H1 (cell line): ENCODE measurements around the gene ATP6V0A1. TPM values are rescaled to one million over a fixed set of nuclear protein-coding genes. Genes with fewer than 3 reads are reported as not detected.

Experiments
- CTCF ChIA-PET: fragments of 300-600 bp; sonication (Branson Sonifier 250); formaldehyde crosslinking; loops from one replicate; lab custom pipeline; 2021; ENCODE audit not compliant: partially characterized antibody; lab: Charles Lee
- POLR2A ChIA-PET: fragments of 300-600 bp; sonication (Branson Sonifier 250); formaldehyde crosslinking; loops from one replicate; lab custom pipeline; 2021; ENCODE audit warnings: inconsistent platforms; ENCODE audit not compliant: partially characterized antibody; lab: Charles Lee
- DNase-seq, 2 experiments: peaks; one replicate each; pipeline versions ENCODE4 v3.0.0 to v3.0.0-alpha.2; 2010 to 2022; ENCODE audit warnings: low spot score in 2 of 2, low read depth in 1 of 2, mixed read lengths in 1 of 2
- FAIRE-seq: peaks from 2 replicates; lab custom pipeline; 2011; peaks lifted over from hg19 to GRCh38; lab: Jason Lieb, UNC
- H2AFZ ChIP-seq: 2 replicates; pipeline ENCODE4 v1.8.1; 2012; ENCODE audit warnings: low read length, inconsistent platforms
- H2AK5ac ChIP-seq: 2 replicates; pipeline ENCODE4 v1.6.1; 2013; ENCODE audit warnings: low read depth, low read length
- H2BK120ac ChIP-seq: replicated peaks from 2 replicates; pipeline ENCODE3; 2013; ENCODE audit warnings: low read depth, low read length, inconsistent platforms
- H2BK12ac ChIP-seq: 2 replicates; pipeline ENCODE4 v1.6.1; 2013; ENCODE audit warnings: low read depth, low read length
- H2BK15ac ChIP-seq: 2 replicates; pipeline ENCODE4 v1.6.1; 2013; ENCODE audit warnings: low read length
- H2BK20ac ChIP-seq: 2 replicates; pipeline ENCODE4 v1.6.1; 2013; ENCODE audit warnings: low read length
- H2BK5ac ChIP-seq: 2 replicates; pipeline ENCODE4 v1.6.1; 2013; ENCODE audit warnings: low read depth, low read length
- H3K14ac ChIP-seq: 2 replicates; pipeline ENCODE4 v1.6.1; 2013; ENCODE audit warnings: inconsistent platforms; ENCODE audit not compliant: insufficient read length
- H3K18ac ChIP-seq: 2 replicates; pipeline ENCODE4 v1.6.1; 2013; ENCODE audit warnings: low read length; ENCODE audit errors: extremely low read depth
- H3K23ac ChIP-seq: 2 replicates; pipeline ENCODE4 v1.6.1; 2013; ENCODE audit warnings: inconsistent platforms; ENCODE audit not compliant: insufficient read length
- H3K23me2 ChIP-seq: 2 replicates; pipeline ENCODE4 v1.6.1; 2013; ENCODE audit warnings: low read depth, low read length
- H3K27ac ChIP-seq: 2 replicates; pipeline ENCODE4 v1.6.1; 2011; ENCODE audit warnings: low read depth, low read length, inconsistent platforms
- H3K27me3 ChIP-seq, 4 experiments: replicated peaks in 1 of 4; 1 replicate in 1 of 4; 2 replicates in 3 of 4; pipeline versions ENCODE4 v1.6.1 to v1.8.1; 2011 to 2013; ENCODE audit warnings: low read length in 3 of 4, mild to moderate bottlenecking in 3 of 4, inconsistent platforms in 2 of 4, mixed read lengths in 2 of 4, moderate library complexity in 1 of 4; ENCODE audit not compliant: control insufficient read depth in 3 of 4, insufficient read depth in 3 of 4; ENCODE audit errors: extremely low read depth in 1 of 4
- H3K36me3 ChIP-seq, 4 experiments: 2 replicates each; pipeline versions ENCODE4 v1.6.1 to v1.8.1; 2011 to 2013; ENCODE audit warnings: mild to moderate bottlenecking in 4 of 4, low read length in 3 of 4, moderate library complexity in 2 of 4, control low read depth in 1 of 4, inconsistent platforms in 1 of 4; ENCODE audit not compliant: insufficient read depth in 4 of 4, control insufficient read depth in 2 of 4
- H3K4ac ChIP-seq: replicated peaks from 2 replicates; pipeline ENCODE3; 2013; ENCODE audit warnings: low read length, low read depth, mixed read lengths, inconsistent platforms; ENCODE audit not compliant: insufficient read length
- H3K4me1 ChIP-seq, 4 experiments: replicated peaks in 1 of 4; 1 replicate in 1 of 4; 2 replicates in 3 of 4; pipeline versions ENCODE4 v1.6.1 to v1.8.1; 2011 to 2013; ENCODE audit warnings: low read length in 3 of 4, inconsistent platforms in 2 of 4, mixed read lengths in 1 of 4; ENCODE audit not compliant: insufficient read depth in 4 of 4, control insufficient read depth in 3 of 4
- H3K4me2 ChIP-seq, 2 experiments: 2 replicates each; pipeline versions ENCODE4 v1.6.1 to v1.8.1; 2011 to 2013; ENCODE audit warnings: low read depth in 2 of 2, low read length in 2 of 2, control low read depth in 1 of 2, inconsistent platforms in 1 of 2, mild to moderate bottlenecking in 1 of 2; ENCODE audit not compliant: insufficient read depth in 1 of 2
- H3K4me3 ChIP-seq, 4 experiments: fragments of 200-600, 300-600 bp in 1 of 4; sonication (generic), shearing (Covaris generic), sonication (Bioruptor Twin) in 1 of 4; 2 replicates each; pipeline versions ENCODE4 v1.5.1 to v1.8.1; 2011 to 2016; ENCODE audit warnings: low read length in 4 of 4, low read depth in 3 of 4, control low read depth in 2 of 4, inconsistent platforms in 2 of 4, mild to moderate bottlenecking in 2 of 4, mixed read lengths in 1 of 4, moderate library complexity in 1 of 4; ENCODE audit not compliant: insufficient read depth in 2 of 4; ENCODE audit errors: extremely low read depth in 1 of 4
- H3K56ac ChIP-seq: replicated peaks from 2 replicates; pipeline ENCODE3; 2013; ENCODE audit warnings: low read depth, mild to moderate bottlenecking, mixed read lengths, low read length, inconsistent platforms; ENCODE audit not compliant: insufficient read length
- H3K79me1 ChIP-seq: 2 replicates; pipeline ENCODE4 v1.6.1; 2013; ENCODE audit warnings: low read depth, low read length, control low read depth
- H3K79me2 ChIP-seq, 2 experiments: 2 replicates each; pipeline versions ENCODE4 v1.6.1 to v1.8.1; 2012 to 2013; ENCODE audit warnings: low read length in 2 of 2, mild to moderate bottlenecking in 2 of 2, inconsistent platforms in 1 of 2; ENCODE audit not compliant: insufficient read depth in 2 of 2, control insufficient read depth in 1 of 2
- H3K9ac ChIP-seq, 4 experiments: replicated peaks in 1 of 4; 1 replicate in 1 of 4; 2 replicates in 3 of 4; pipeline versions ENCODE4 v1.6.1 to v1.8.1; 2011 to 2013; ENCODE audit warnings: low read depth in 3 of 4, low read length in 3 of 4, control low read depth in 2 of 4, mild to moderate bottlenecking in 2 of 4, moderate library complexity in 2 of 4, inconsistent platforms in 1 of 4; ENCODE audit errors: extremely low read depth in 1 of 4
- H3K9me3 ChIP-seq, 2 experiments: 2 replicates each; pipeline versions ENCODE4 v1.6.1 to v1.8.1; 2012 to 2013; ENCODE audit warnings: mild to moderate bottlenecking in 2 of 2, moderate library complexity in 2 of 2, control low read depth in 1 of 2, inconsistent platforms in 1 of 2, low read depth in 1 of 2, low read length in 1 of 2, mixed read lengths in 1 of 2; ENCODE audit not compliant: insufficient read depth in 2 of 2
- H4K20me1 ChIP-seq, 2 experiments: replicated peaks in 1 of 2; 2 replicates each; pipeline versions ENCODE3 to v1.8.1; 2011 to 2013; ENCODE audit warnings: inconsistent platforms in 2 of 2, low read length in 2 of 2, mild to moderate bottlenecking in 1 of 2; ENCODE audit not compliant: insufficient read depth in 2 of 2, control insufficient read depth in 1 of 2
- H4K5ac ChIP-seq: 2 replicates; pipeline ENCODE4 v1.6.1; 2013; ENCODE audit warnings: low read length, low read depth, mixed read lengths, inconsistent platforms; ENCODE audit not compliant: insufficient read length
- H4K8ac ChIP-seq: 2 replicates; pipeline ENCODE4 v1.8.0; 2013; ENCODE audit warnings: mild to moderate bottlenecking, moderate library complexity, low read length, inconsistent platforms; ENCODE audit not compliant: insufficient read depth; ENCODE audit errors: extremely low read depth
- H4K91ac ChIP-seq: replicated peaks from 2 replicates; pipeline ENCODE3; 2013; ENCODE audit warnings: low read length, mixed read lengths, inconsistent platforms; ENCODE audit not compliant: insufficient read length
- BRCA1 ChIP-seq: IDR thresholded peaks from 2 replicates; pipeline ENCODE4 v1.6.1; 2012; ENCODE audit warnings: low read depth, low read length, improper control_type of control experiment
- EGR1 ChIP-seq: IDR thresholded peaks from 2 replicates; pipeline ENCODE4 v1.6.1; 2011; ENCODE audit warnings: low read depth, low read length, borderline replicate concordance
- GTF2F1 ChIP-seq: IDR thresholded peaks from 2 replicates; pipeline ENCODE4 v1.6.1; 2012; ENCODE audit warnings: low read depth, low read length, improper control_type of control experiment, borderline replicate concordance
- MAFK ChIP-seq: IDR thresholded peaks from 2 replicates; pipeline ENCODE4 v1.6.1; 2012; ENCODE audit warnings: low read depth, mild to moderate bottlenecking, improper control_type of control experiment, low read length
- NRF1 ChIP-seq: IDR thresholded peaks from 2 replicates; pipeline ENCODE4 v1.6.1; 2011; ENCODE audit warnings: mild to moderate bottlenecking, low read depth, low read length, improper control_type of control experiment
- TEAD4 ChIP-seq: IDR thresholded peaks from 2 replicates; pipeline ENCODE4 v1.6.1; 2012; ENCODE audit warnings: low read depth, low read length, inconsistent platforms, mixed read lengths
- WGBS, 2 experiments: shearing (Covaris generic) in 1 of 2; methylation state at CpG; one replicate each; pipeline versions ENCODE4 v1.1.6 to v1.1.7; 2013 to 2015; ENCODE audit warnings: low lambda C conversion rate in 2 of 2, mixed read lengths in 2 of 2, inconsistent platforms in 1 of 2, low coverage in 1 of 2, missing lambda C conversion rate in 1 of 2; ENCODE audit not compliant: insufficient replicate concordance in 2 of 2, insufficient coverage in 1 of 2, insufficient read length in 1 of 2; ENCODE audit errors: extremely low coverage in 1 of 2, missing lambda C conversion rate in 1 of 2; 5-methylcytosine and 5-hydroxymethylcytosine counted together
- polyA plus RNA-seq, 7 experiments: library from polyadenylated mRNA; depleted of rRNA in 3 of 7; stranded (reverse) in 5 of 7; unstranded in 2 of 7; fragments of >200 nt in 5 of 7; fragments of 200-250 nt in 2 of 7; gene quantifications; 1 replicate in 5 of 7; 2 replicates in 1 of 7; 4 replicates in 1 of 7; pipeline versions ENCODE4 v1.2.1 to v1.2.3, GENCODE V29; 2011 to 2013; ENCODE audit warnings: missing spikeins in 2 of 7, mixed read lengths in 2 of 7
- total RNA-seq: library from RNA; stranded (reverse); fragmentation: NEBNext Ultra II Directional; extraction: Animal tissue kit (Norgen Biotek cat#: 25700); gene quantifications from 2 replicates; pipeline ENCODE4 v1.2.1, GENCODE V29; 2021

Gene ATP6V0A1
- total and polyA plus RNA-seq, 2 of the 8 experiments (the other 6 are each of a cell fraction or from before 2014, with no cell fraction given): 55.3 to 63.4 TPM

DNA sequence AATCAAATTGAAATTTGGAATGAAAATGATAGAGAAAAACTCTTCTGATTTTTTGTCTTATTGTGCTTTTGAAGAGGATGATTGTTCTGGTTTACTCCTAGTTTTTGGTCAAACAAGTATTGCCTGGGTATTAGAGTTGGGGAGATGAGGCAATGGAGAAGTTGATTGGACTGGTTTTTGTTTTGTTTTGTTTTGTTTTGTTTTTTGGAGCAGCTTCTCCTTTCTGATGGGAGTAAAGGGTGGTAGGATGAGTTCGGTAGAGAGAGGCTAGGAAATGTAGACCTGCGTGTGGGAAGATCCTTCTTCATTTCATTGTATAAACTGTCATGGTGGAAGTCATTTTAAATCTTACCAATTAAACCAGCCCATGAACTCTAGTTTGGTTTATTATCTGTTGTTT, 17.7 kb downstream of the ATP6V0A1 start:
- FAIRE-seq: no peak
- Histone ChIP-seq H3K4me2 (no peak overlapping the region), H4K20me1 (peaks cover 0 to 2% of the 10 kb centered on the region in 2 experiments), H3K56ac (no peak overlapping the region), H3K14ac (no peak overlapping the region), H3K23me2 (no peaks in the 10 kb centered on the region), H3K4ac (no peak overlapping the region), H2BK5ac (no peak overlapping the region), H3K9ac (no peak overlapping the region), H3K36me3 (peaks cover 8 to 57% (median 30%) of the 10 kb centered on the region in 4 experiments), H4K5ac (no peak overlapping the region), H3K79me1 (no peaks in the 10 kb centered on the region), H2BK15ac (no peak overlapping the region)
- POLR2A ChIA-PET: interaction anchor here (1.3 kb wide), 1 partner anchor 14 kb away, joined by 3 read pairs; no protein-coding TSS in a partner anchor
- TF ChIP-seq GTF2F1 (no peak), NRF1 (no peak), BRCA1 (no peak), EGR1 (no peak), TEAD4 (no peak), MAFK (no peak)
- TF ChIP-seq, all 59 proteins: peak for 0
- Histone ChIP-seq H2BK120ac (no peak overlapping the region), H4K91ac (no peak overlapping the region), H3K4me1 (no peaks in the 10 kb centered on the region), H4K8ac (no peak overlapping the region), H3K9me3 (no peaks in the 10 kb centered on the region), H3K27me3 (no peaks in the 10 kb centered on the region), H2AFZ (no peak overlapping the region), H3K18ac (no peak overlapping the region), H2BK20ac (no peak overlapping the region), H3K23ac (no peak overlapping the region), H3K4me3 (no peak overlapping the region), H3K27ac (no peak overlapping the region), H3K79me2 (no peaks in the 10 kb centered on the region), H2AK5ac (no peak overlapping the region), H2BK12ac (no peak overlapping the region)
- 89% methylated on average over 2 of the region's 2 CpGs; no CpG with 5 or more reads in 1 of the 2 experiments for WGBS, 2 experiments
- CTCF ChIA-PET: interaction anchor here (0.6 to 0.7 kb wide), 3 partner anchors 12 to 151 kb away, joined by 3 to 4 read pairs (median 3); no protein-coding TSS in a partner anchor
- DNase-seq: no peak
